Keratinocyte (primary cell): ENCODE data around the gene ITPK1. TPM values are rescaled to one million over a fixed set of nuclear protein-coding genes. Genes with fewer than 3 reads are reported as not detected.

Experiments used
- DNase-seq: peaks from one replicate; pipeline ENCODE4 v3.0.0-alpha.2; 2011; ENCODE audit warnings: low read depth, missing footprints, low spot score
- FAIRE-seq: peaks from 2 replicates; lab custom pipeline; 2011; peaks lifted over from hg19 to GRCh38; lab: Jason Lieb, UNC
- H2AFZ ChIP-seq: 2 replicates; pipeline ENCODE4 v1.6.0; 2012; ENCODE audit warnings: low read length, control low read depth, inconsistent platforms; ENCODE audit not compliant: control insufficient read depth
- H3K27ac ChIP-seq: 2 replicates; pipeline ENCODE4 v1.5.1; 2011; ENCODE audit warnings: low read length; ENCODE audit not compliant: control insufficient read depth, insufficient read depth
- H3K27me3 ChIP-seq: 3 replicates; pipeline ENCODE4 v1.6.0; 2011; ENCODE audit warnings: low read length; ENCODE audit not compliant: control insufficient read depth, insufficient read depth; ENCODE audit errors: extremely low read depth
- H3K36me3 ChIP-seq, 2 experiments: 2 replicates in 1 of 2; 3 replicates in 1 of 2; pipeline ENCODE4 v1.5.1; 2011; ENCODE audit warnings: low read length in 2 of 2, mild to moderate bottlenecking in 1 of 2; ENCODE audit not compliant: control insufficient read depth in 2 of 2, insufficient read depth in 2 of 2; ENCODE audit errors: extremely low read depth in 1 of 2
- H3K4me1 ChIP-seq: 3 replicates; pipeline ENCODE4 v1.5.1; 2011; ENCODE audit warnings: low read length; ENCODE audit not compliant: control insufficient read depth, insufficient read depth; ENCODE audit errors: extremely low read depth
- H3K4me2 ChIP-seq: 3 replicates; pipeline ENCODE4 v1.6.0; 2011; ENCODE audit warnings: low read depth, low read length; ENCODE audit not compliant: control insufficient read depth, insufficient read depth; ENCODE audit errors: extremely low read depth
- H3K4me3 ChIP-seq, 3 experiments: fragments of 200-600 bp in 1 of 3; sonication (generic) in 1 of 3; 2 replicates in 2 of 3; 3 replicates in 1 of 3; pipeline ENCODE4 v1.5.1; 2011 to 2016; ENCODE audit warnings: low read length in 3 of 3, mild to moderate bottlenecking in 3 of 3, control low read depth in 2 of 3, inconsistent platforms in 1 of 3, low read depth in 1 of 3, mixed read lengths in 1 of 3, mixed run types in 1 of 3, moderate library complexity in 1 of 3; ENCODE audit not compliant: control insufficient read depth in 2 of 3, insufficient read depth in 2 of 3; ENCODE audit errors: extremely low read depth in 1 of 3
- H3K79me2 ChIP-seq: 2 replicates; pipeline ENCODE4 v1.6.0; 2012; ENCODE audit warnings: low read length; ENCODE audit not compliant: control insufficient read depth, insufficient read depth
- H3K9ac ChIP-seq: 3 replicates; pipeline ENCODE4 v1.6.0; 2011; ENCODE audit warnings: low read length; ENCODE audit not compliant: control insufficient read depth, insufficient read depth; ENCODE audit errors: extremely low read depth
- H3K9me1 ChIP-seq: 3 replicates; pipeline ENCODE4 v1.6.0; 2011; ENCODE audit warnings: low read length; ENCODE audit not compliant: control insufficient read depth, insufficient read depth; ENCODE audit errors: extremely low read depth
- H3K9me3 ChIP-seq: 2 replicates; pipeline ENCODE4 v1.5.1; 2012; ENCODE audit warnings: low read depth, low read length; ENCODE audit not compliant: control insufficient read depth
- H4K20me1 ChIP-seq: 3 replicates; pipeline ENCODE4 v1.6.0; 2011; ENCODE audit warnings: low read length; ENCODE audit not compliant: control insufficient read depth, insufficient read depth; ENCODE audit errors: extremely low read depth
- CTCF ChIP-seq, 3 experiments: IDR thresholded peaks in 1 of 3; conservative IDR thresholded peaks in 1 of 3; optimal IDR thresholded peaks in 1 of 3; 2 replicates in 2 of 3; 3 replicates in 1 of 3; pipeline versions ENCODE3 to v1.5.1; 2011; ENCODE audit warnings: low read length in 3 of 3, mild to moderate bottlenecking in 3 of 3, moderate library complexity in 2 of 3, control low read depth in 1 of 3, inconsistent platforms in 1 of 3; ENCODE audit not compliant: insufficient read depth in 2 of 3; ENCODE audit errors: extremely low read depth in 1 of 3
- EZH2 ChIP-seq: IDR thresholded peaks from one replicate; pipeline ENCODE4 v1.6.1; 2012; ENCODE audit warnings: inconsistent platforms, mild to moderate bottlenecking, low read length, moderate library complexity
- dilution Hi-C: fragments of 300-500 bp; cut with MboI; formaldehyde crosslinking; loops from one replicate; pipeline ENCODE4 v1.7.0; 2020; ENCODE audit warnings: low sequenced_read_pairs; ENCODE audit not compliant: extremely low pct_ligation_motif_present
- polyA plus RNA-seq, 5 experiments: library from polyadenylated mRNA; depleted of rRNA in 3 of 5; stranded (reverse) in 3 of 5; stranded (forward) in 1 of 5; unstranded in 1 of 5; fragments of >200 nt; gene quantifications; 1 replicate in 1 of 5; 2 replicates in 3 of 5; 3 replicates in 1 of 5; pipeline versions ENCODE4 v1.2.1 to v1.2.3, GENCODE V29; 2011 to 2012; ENCODE audit warnings: missing spikeins in 2 of 5, low read depth in 1 of 5, low replicate concordance in 1 of 5

Gene ITPK1
- polyA plus RNA-seq, 1 donor (not counting 4 experiments of a cell fraction or from before 2014, with no cell fraction given) = 67.8 TPM

GRCh38 chr14:92897922-92898565 lies 217.7 kb downstream of the ITPK1 start:
- H3K4me3 ChIP-seq = no peak overlapping the region
- no peak overlapping the region for H3K4me2 ChIP-seq

GRCh38 chr14:92895352-92895878 lies 220.3 kb downstream of the ITPK1 start:
- no peaks in the 10 kb centered on the region for H4K20me1 ChIP-seq
- TF ChIP-seq CTCF (optimal IDR thresholded peaks at IDR 0.05 in 1 of 3, IDR thresholded peaks at IDR 0.05 in 1 of 3, conservative IDR thresholded peaks at IDR 0.05 in 1 of 3; ENCODE audit: extremely low read depth in 1 of 3, insufficient read depth in 2 of 3, low read length in 3 of 3) = no peak
- TF ChIP-seq EZH2 = no peak
- H3K4me3 ChIP-seq = no peak overlapping the region
- H3K27ac ChIP-seq = no peak overlapping the region
- no peak overlapping the region for H2AFZ ChIP-seq
- no peak for DNase-seq
- no peaks in the 10 kb centered on the region for H3K27me3 ChIP-seq
- H3K9me3 ChIP-seq = peaks cover 2% of the 10 kb centered on the region
- no peak overlapping the region for H3K9ac ChIP-seq
- H3K36me3 ChIP-seq = no peaks in the 10 kb centered on the region
- no peaks in the 10 kb centered on the region for H3K4me1 ChIP-seq
- H3K79me2 ChIP-seq = no peaks in the 10 kb centered on the region
- no peaks in the 10 kb centered on the region for H3K9me1 ChIP-seq
- dilution Hi-C loops = no loop called here
- FAIRE-seq = no peak
- no peak overlapping the region for H3K4me2 ChIP-seq

More at GRCh38 chr14:92897922-92898565, 217.7 kb downstream of the ITPK1 start:
- Histone ChIP-seq H3K27ac (no peak overlapping the region), H3K79me2 (no peaks in the 10 kb centered on the region), H3K9ac (no peak overlapping the region), H3K36me3 (no peaks in the 10 kb centered on the region), H3K4me1 (no peaks in the 10 kb centered on the region), H3K9me1 (no peaks in the 10 kb centered on the region), H3K27me3 (peaks cover 9% of the 10 kb centered on the region), H4K20me1 (no peaks in the 10 kb centered on the region), H3K9me3 (peaks cover 2% of the 10 kb centered on the region), H2AFZ (no peak overlapping the region)
- TF ChIP-seq EZH2 (no peak), CTCF (optimal IDR thresholded peaks at IDR 0.05 in 1 of 3, IDR thresholded peaks at IDR 0.05 in 1 of 3, conservative IDR thresholded peaks at IDR 0.05 in 1 of 3; ENCODE audit: extremely low read depth in 1 of 3, insufficient read depth in 2 of 3, low read length in 3 of 3) (no peak)
- DNase-seq = no peak
- no peak for FAIRE-seq
- dilution Hi-C loops = no loop called here
